GM21619 (cell line): ENCODE data around the gene KCNMA1.

Experiments
- ATAC-seq: cut with Tn5 transposase; IDR thresholded peaks from one replicate; pipeline ENCODE4 v1.9.1; 2021; ENCODE audit not compliant: unreplicated experiment

Gene KCNMA1

DNA sequence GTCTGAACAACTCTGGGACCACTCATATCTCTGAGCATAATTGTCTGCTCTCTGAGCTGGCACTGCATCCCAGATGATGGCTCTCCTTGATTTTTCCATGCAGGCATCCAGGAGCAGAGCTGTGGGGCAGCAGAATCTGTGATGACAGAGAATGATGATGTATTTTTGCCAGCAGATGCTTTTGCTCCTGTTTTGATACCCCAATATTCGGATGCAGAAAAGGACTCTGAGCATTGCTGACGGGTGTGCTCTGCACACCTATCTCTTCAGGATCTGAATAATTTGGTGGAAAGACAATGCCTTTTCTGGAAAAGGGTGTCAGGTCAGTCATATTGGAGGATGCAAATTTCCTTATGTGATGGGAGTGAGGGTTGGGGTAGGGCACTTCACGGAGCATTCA lies 735.9 kb downstream of the KCNMA1 start:
- no peak for ATAC-seq

- no peak for ATAC-seq
Observed at GRCh38 chr10:76899490-76899889, 738.1 kb downstream of the KCNMA1 start.

- no peak for ATAC-seq
Observed at GRCh38 chr10:76892766-76893479, 744.7 kb downstream of the KCNMA1 start.

- ATAC-seq = no peak
Observed at GRCh38 chr10:76887223-76888010, 750.2 kb downstream of the KCNMA1 start.

DNA sequence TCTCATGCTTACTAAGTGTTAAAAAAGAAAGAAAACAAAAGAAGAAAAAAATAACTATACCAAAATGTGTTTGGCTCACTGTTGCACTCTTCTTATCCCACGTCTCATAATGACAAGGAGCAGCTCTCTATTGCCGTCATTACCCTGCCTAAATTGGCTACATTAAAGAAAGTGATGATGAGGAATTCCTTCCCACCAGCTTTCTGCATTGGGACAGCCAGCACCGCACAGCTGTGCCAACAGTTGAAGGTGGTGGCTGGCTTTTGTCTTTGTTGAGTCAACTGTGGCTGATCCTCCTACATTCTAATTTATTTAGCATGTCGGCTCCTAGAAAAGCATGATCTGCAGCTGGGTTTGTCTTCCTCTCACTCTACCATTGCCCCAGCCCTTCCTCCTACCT lies 751.8 kb downstream of the KCNMA1 start:
- no peak for ATAC-seq

- ATAC-seq = no peak
Observed at GRCh38 chr10:76884673-76885275, 752.8 kb downstream of the KCNMA1 start.

DNA sequence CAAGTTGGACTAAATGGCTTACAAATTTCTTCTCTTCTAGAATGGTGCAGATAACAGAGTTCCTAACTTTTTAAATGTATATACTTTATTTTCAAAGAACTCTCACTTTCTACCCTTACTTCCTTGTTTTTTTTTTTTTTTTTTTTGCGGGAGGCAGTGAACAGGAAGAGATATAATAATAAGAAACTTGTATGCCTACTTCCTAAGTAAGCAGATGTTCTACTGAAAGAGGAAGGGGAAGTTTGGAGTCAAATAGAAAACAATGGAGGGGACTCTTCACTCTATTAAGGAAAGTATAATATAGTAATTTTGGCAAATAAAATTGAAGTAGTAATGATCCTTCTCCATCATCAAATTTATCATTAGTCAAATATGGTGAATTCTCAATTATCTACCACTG lies 754.0 kb downstream of the KCNMA1 start:
- no peak for ATAC-seq

GRCh38 chr10:76882796-76883195 lies 754.8 kb downstream of the KCNMA1 start:
- ATAC-seq = no peak

- peak; percentile 59 for ATAC-seq
Observed at GRCh38 chr10:76882245-76882644, 755.4 kb downstream of the KCNMA1 start.

DNA sequence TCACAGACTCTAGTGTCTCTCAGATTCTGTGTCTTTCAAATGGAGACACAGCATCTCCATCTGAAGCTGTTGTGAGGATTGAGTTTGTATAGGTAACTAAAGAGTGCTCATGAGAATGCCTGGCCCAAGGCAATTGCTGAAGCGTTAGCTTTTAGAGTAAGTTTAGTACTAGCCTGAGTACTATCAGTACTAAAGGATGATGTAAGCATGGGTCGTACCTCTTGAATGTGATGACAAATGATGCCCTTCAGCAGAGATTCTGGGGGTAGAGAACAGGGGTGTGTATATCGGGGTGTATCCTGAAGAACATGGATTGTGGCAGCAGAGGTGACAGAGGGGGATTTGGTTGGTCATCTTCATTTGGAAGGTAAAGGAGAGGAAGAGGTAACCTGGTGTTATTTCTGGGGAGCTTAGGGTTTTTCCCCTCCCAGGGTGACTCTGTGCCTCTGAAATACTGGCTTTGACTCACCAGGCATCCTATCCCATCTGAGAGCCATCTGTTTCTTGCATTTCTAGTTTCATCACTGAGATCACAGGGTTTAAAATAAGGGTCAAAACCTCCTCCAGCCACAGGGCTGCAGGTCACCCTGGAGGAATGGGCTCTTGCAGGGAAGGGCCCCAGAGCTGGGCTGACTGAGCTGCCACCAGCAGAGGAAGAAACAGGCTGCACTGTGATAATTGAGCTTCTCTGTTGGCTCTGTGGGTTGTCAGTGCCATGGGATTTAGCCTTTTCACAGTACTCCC lies 756.0 kb downstream of the KCNMA1 start:
- peak; percentile 87 for ATAC-seq

DNA sequence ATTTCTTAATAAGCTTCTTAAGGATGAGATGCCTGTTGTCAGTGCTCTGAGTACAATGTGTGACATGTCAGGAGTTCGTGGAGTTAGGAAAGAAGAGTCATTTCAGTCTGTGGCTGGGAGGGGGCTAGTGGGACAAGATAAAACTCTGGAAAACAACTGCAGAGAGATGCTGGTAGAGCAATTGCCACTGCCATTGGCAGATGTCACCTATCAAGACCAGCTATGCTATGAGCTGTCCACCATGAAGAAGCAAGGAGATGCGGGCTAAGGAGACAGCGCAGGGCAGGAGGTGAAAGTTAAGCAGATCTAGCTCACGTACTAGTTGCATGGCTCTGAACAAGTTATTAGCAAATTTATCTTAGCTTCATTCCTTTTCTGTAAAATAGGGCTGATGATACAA lies 756.7 kb downstream of the KCNMA1 start:
- ATAC-seq = no peak

GRCh38 chr10:76879116-76879913 lies 758.3 kb downstream of the KCNMA1 start:
- no peak for ATAC-seq

GRCh38 chr10:76878514-76878913 lies 759.1 kb downstream of the KCNMA1 start:
- ATAC-seq = no peak

DNA sequence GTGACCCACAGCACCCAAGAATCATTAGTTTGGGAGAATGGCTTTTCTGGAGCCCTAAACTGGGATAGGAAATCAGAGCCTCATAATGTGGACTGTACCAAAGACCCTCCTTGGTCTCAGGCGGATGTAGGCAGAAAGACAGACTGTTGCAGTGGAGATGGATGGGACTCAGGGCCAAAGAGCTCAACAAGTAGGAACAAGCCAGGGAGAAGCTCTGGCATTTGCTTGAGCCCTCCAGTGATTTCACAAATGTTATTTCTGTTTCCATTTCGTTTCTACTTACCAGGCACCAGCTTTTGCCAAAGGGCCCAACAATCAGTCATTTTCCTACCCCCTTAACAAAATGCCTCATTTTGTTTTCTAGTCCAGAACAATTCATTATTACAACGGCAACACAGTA lies 762.7 kb downstream of the KCNMA1 start:
- no peak for ATAC-seq

GRCh38 chr10:76874176-76874575 lies 763.4 kb downstream of the KCNMA1 start:
- no peak for ATAC-seq

GRCh38 chr10:76871697-76872295 lies 765.8 kb downstream of the KCNMA1 start:
- no peak for ATAC-seq

DNA sequence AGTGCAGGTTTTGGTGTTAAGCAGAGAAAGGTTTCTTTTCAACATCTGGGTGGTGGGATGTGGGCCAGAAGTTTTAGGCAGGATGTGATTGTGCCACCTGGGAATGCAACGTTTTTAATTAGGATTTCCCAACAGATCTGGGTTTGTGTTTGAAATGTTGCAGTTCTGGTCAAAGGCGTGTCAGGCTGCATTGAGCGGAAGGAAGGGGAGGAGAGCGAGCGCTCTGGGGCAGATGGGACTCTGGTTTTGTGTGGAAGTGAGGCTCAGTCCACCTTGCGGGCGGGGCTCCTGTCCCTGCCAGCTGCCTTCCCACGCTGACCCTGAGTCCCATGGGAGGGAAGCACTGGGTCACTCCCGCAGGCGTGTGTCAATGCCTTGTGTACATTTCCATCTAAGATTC lies 767.7 kb downstream of the KCNMA1 start:
- ATAC-seq = no peak

DNA sequence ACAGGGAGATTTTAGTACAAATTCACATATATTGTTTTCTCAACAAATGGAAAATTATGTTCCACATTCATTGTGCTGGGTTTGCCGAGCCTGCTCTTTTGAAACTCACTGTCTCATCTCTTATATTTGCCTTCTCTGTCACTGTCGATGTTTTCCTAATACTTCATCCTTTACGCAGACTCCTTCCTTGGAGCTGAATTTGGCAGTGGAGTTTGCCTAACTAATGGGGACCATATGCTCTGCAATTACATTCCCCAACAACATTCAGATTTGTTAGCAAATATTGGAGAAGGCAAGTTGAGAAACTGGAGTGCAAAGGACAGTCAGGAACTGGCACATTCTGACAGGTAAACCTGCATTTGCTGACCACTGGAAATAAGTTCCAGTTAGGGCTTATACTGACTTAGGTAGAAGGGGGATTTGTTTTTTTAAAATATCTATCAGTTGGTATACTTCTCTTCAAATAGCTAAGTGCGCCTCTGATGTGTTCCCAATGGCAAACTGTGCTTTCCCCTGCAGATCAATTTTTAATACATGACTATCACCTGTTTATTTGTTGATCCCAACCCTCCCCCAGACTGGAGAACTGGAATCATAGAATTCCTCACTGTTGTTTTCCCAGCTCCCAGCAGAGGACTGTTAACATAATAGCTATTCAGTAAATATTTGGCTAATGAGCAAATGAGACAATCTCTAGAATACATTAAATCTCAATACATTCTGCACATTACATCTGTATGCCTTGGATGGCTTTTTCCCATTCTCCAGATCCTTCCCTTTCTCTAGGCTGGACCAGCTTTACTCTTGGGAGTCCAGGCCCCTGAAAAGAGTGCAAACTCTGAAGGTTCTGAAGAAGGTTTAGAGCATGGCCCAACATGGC lies 769.3 kb downstream of the KCNMA1 start:
- ATAC-seq = no peak
